ENCODE results near the gene MESP1.
"Not testable (repeated sequence)": the region's sequence is repeated elsewhere in the genome, so short reads cannot be mapped to it uniquely, and the experiment has no call there.

MESP1 gene

DNA sequence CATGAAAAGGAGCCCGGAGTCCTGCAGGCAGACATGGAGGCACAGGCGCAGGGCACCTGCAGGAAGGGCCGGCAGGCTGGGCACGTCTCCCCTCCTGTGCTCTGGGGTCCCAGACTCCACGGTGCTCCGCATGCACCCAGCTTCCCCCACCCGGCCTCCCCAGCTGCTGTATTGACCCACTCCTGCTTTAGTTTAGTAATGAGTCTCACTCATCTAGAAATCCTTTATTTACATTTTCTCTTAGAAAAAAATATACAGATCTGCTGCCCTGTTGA, 33.6 kb upstream of the MESP1 start:
- H3K4me3 ChIP-seq (ENCODE audit: low read depth, low read length), result no peak overlapping the region
- DNase-seq (ENCODE audit: low read depth), result no peak
- TF ChIP-seq, protein P1, sequence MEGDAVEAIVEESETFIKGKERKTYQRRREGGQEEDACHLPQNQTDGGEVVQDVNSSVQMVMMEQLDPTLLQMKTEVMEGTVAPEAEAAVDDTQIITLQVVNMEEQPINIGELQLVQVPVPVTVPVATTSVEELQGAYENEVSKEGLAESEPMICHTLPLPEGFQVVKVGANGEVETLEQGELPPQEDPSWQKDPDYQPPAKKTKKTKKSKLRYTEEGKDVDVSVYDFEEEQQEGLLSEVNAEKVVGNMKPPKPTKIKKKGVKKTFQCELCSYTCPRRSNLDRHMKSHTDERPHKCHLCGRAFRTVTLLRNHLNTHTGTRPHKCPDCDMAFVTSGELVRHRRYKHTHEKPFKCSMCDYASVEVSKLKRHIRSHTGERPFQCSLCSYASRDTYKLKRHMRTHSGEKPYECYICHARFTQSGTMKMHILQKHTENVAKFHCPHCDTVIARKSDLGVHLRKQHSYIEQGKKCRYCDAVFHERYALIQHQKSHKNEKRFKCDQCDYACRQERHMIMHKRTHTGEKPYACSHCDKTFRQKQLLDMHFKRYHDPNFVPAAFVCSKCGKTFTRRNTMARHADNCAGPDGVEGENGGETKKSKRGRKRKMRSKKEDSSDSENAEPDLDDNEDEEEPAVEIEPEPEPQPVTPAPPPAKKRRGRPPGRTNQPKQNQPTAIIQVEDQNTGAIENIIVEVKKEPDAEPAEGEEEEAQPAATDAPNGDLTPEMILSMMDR (IDR thresholded peaks at IDR 0.05; ENCODE audit: insufficient read depth, low read depth, low read length, missing control alignments), result no peak

- TF ChIP-seq, protein P1 (IDR thresholded peaks at IDR 0.05; ENCODE audit: insufficient read depth, low read depth, low read length, missing control alignments), result no peak
- DNase-seq (ENCODE audit: low read depth), result no peak
- H3K4me3 ChIP-seq (ENCODE audit: low read depth, low read length), result no peak overlapping the region
These were observed 33.0 kb upstream of the MESP1 start for GRCh38 chr15:89783861-89784685.

GRCh38 chr15:89783111-89783860, 32.2 kb upstream of the MESP1 start:
- H3K4me3 ChIP-seq (ENCODE audit: low read depth, low read length), result no peak overlapping the region
- no peak for DNase-seq (ENCODE audit: low read depth)
- TF ChIP-seq, protein P1 (IDR thresholded peaks at IDR 0.05; ENCODE audit: insufficient read depth, low read depth, low read length, missing control alignments), result no peak

DNA sequence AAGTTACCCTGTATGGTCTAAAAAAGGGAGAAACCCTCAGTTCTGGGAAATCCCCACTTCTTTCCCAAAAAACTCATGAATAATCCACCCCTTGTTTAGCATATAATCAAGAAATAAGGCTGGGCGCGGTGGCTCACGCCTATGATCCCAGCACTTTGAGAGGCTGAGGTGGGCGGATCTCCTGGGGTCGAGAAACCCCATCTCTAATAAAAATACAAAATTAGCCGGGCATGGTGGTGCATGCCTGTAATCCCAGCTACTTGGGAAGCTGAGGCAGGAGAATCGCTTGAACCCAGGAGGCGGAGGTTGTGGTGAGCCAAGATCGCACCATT, 31.5 kb upstream of the MESP1 start:
- H3K4me3 ChIP-seq (ENCODE audit: low read depth, low read length); DNase-seq (ENCODE audit: low read depth): not testable (repeated sequence)

DNA sequence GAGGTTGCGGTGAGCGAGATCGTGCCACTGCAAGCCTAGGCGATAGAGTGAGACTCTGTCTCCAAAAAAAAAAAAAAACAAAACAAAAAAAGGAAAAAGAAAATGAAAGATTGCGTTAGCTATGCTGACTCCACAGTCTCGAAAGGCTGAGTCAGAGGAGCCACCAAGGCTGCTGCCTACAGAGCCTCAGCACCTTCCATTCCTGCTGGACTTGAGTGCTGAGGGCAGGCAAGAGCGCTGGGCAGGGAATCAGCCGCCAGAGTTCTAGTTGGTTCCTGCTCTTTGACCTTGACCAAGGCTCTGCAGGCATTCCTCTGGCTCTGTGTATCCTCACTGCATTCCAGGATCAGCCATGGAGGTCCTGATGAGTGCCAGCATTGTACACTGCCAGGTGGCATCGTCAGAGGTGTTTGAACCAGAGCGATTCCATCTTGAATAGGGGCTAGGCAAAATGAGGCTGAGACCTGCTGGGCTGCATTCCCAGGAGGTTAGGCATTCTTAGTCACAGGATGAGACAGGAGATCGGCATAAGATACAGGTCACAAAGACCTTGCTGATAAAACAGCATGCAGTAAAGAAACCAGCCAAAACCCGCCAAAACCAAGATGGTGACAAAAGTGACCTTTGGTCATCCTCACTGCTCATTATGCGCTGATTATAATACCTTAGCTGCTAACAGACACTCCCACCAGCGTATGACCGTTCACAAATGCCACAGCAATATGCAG, 31.0 kb upstream of the MESP1 start:
- H3K4me3 ChIP-seq (ENCODE audit: low read depth, low read length), result no peak overlapping the region
- TF ChIP-seq, protein P1 (IDR thresholded peaks at IDR 0.05; ENCODE audit: insufficient read depth, low read depth, low read length, missing control alignments), result no peak
- peak; percentile 59 for DNase-seq (ENCODE audit: low read depth)

GRCh38 chr15:89781055-89781454, 30.0 kb upstream of the MESP1 start:
- TF ChIP-seq, protein P1 (IDR thresholded peaks at IDR 0.05; ENCODE audit: insufficient read depth, low read depth, low read length, missing control alignments), result no peak
- H3K4me3 ChIP-seq (ENCODE audit: low read depth, low read length), result no peak overlapping the region
- DNase-seq (ENCODE audit: low read depth), result peak; percentile 68

DNA sequence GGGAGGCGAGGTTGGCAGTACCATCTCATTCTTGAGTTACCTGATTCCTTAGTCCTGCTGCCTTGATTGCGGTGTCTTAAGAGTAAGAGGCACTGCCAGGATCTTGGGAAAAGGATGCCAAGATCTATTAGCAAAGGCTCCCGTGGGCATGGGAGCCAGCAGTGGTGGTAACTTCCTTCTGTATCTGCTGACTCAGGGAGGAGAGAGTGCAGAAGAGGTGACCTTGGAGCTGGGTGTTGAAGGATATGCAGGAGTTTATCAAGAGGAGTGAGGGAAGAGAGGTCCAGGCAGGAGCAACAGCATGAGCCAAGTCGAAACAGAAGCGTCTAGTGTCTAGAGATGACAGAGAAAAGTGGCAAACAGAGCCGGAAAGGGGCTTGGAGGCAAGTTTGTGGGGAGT, 29.6 kb upstream of the MESP1 start:
- no peak overlapping the region for H3K4me3 ChIP-seq (ENCODE audit: low read depth, low read length)
- TF ChIP-seq, protein P1 (IDR thresholded peaks at IDR 0.05; ENCODE audit: insufficient read depth, low read depth, low read length, missing control alignments), result no peak
- no peak for DNase-seq (ENCODE audit: low read depth)
